IMR-90 (cell line): ENCODE measurements around the gene VEPH1. TPM values are rescaled to one million over a fixed set of nuclear protein-coding genes. Genes with fewer than 3 reads are reported as not detected.
A peak's percentile ranks its signal among the peaks of the same experiment; 100 is the strongest.

Source experiments
- ATAC-seq: fragments of 200-7000 bp; cut with Tn5 transposase; 2 replicates; pipeline ENCODE4 v1.9.1; 2020; ENCODE audit warnings: low read depth, mild to moderate bottlenecking, moderate library complexity
- BruUV-seq: library from RNA; stranded (reverse); fragments of 400-500 nt; replicated peaks from 2 replicates; lab custom pipeline; 2021; lab: Mats Ljungman, UMichigan
- CTCF ChIA-PET: fragments of 300-600 bp; formaldehyde crosslinking; extraction: SDS; loops from one replicate; lab custom pipeline; 2021; ENCODE audit warnings: antibody characterized with exemption; lab: Yijun Ruan, JAX
- POLR2A ChIA-PET: fragments of 300-600 bp; sonication (Branson Sonifier 250); formaldehyde crosslinking; loops from one replicate; lab custom pipeline; 2022; ENCODE audit warnings: antibody characterized with exemption; ENCODE audit not compliant: unreplicated experiment; lab: Charles Lee
- DNase-seq: peaks from one replicate; pipeline ENCODE4 v3.0.0; 2013
- H2AFZ ChIP-seq: replicated peaks from 2 replicates; pipeline ENCODE3; 2013; ENCODE audit warnings: low read length, mild to moderate bottlenecking; ENCODE audit not compliant: poor library complexity
- H2AK5ac ChIP-seq: 2 replicates; pipeline ENCODE4 v1.6.1; 2013; ENCODE audit warnings: low read depth, low read length, inconsistent platforms
- H2AK9ac ChIP-seq: replicated peaks from 2 replicates; pipeline ENCODE3; 2013; ENCODE audit warnings: mild to moderate bottlenecking, low read depth, low read length, moderate library complexity; ENCODE audit not compliant: poor library complexity
- H2BK120ac ChIP-seq: 2 replicates; pipeline ENCODE4 v1.6.1; 2013; ENCODE audit warnings: low read depth, low read length, inconsistent platforms
- H2BK15ac ChIP-seq: 3 replicates; pipeline ENCODE4 v1.6.1; 2013; ENCODE audit warnings: low read depth, low read length, inconsistent platforms
- H2BK20ac ChIP-seq: 2 replicates; pipeline ENCODE4 v1.6.1; 2013; ENCODE audit warnings: low read depth, mild to moderate bottlenecking, inconsistent platforms, low read length, moderate library complexity
- H2BK5ac ChIP-seq: 2 replicates; pipeline ENCODE4 v1.6.1; 2013; ENCODE audit warnings: mild to moderate bottlenecking, low read depth, low read length, inconsistent platforms; ENCODE audit not compliant: poor library complexity, severe bottlenecking
- H3K14ac ChIP-seq: replicated peaks from 2 replicates; pipeline ENCODE4 v1.6.1; 2013; ENCODE audit warnings: low read depth, low read length, inconsistent platforms
- H3K18ac ChIP-seq: 2 replicates; pipeline ENCODE4 v1.6.1; 2013; ENCODE audit warnings: low read depth, low read length, control low read depth
- H3K23ac ChIP-seq: 2 replicates; pipeline ENCODE4 v1.6.1; 2013; ENCODE audit warnings: low read depth, low read length, inconsistent platforms
- H3K27ac ChIP-seq: 2 replicates; pipeline ENCODE4 v1.5.1; 2013; ENCODE audit warnings: mild to moderate bottlenecking, control low read depth, low read length; ENCODE audit not compliant: insufficient read depth
- H3K27me3 ChIP-seq: 2 replicates; pipeline ENCODE4 v1.6.1; 2013; ENCODE audit warnings: low read length; ENCODE audit not compliant: control insufficient read depth, insufficient read depth
- H3K36me3 ChIP-seq: 2 replicates; pipeline ENCODE4 v1.6.1; 2013; ENCODE audit warnings: low read length, mixed read lengths; ENCODE audit not compliant: control insufficient read depth, insufficient read depth
- H3K4ac ChIP-seq: 2 replicates; pipeline ENCODE4 v1.6.1; 2013; ENCODE audit warnings: low read depth, low read length, inconsistent platforms
- H3K4me1 ChIP-seq: 2 replicates; pipeline ENCODE4 v1.6.1; 2013; ENCODE audit warnings: low read length, mixed read lengths; ENCODE audit not compliant: control insufficient read depth, insufficient read depth
- H3K4me2 ChIP-seq: 2 replicates; pipeline ENCODE4 v1.6.1; 2013; ENCODE audit warnings: low read depth, mild to moderate bottlenecking, control low read depth, low read length, moderate library complexity
- H3K4me3 ChIP-seq: 2 replicates; pipeline ENCODE4 v1.5.1; 2013; ENCODE audit warnings: low read depth, mild to moderate bottlenecking, control low read depth, low read length, moderate library complexity; ENCODE audit not compliant: insufficient read depth
- H3K56ac ChIP-seq: 2 replicates; pipeline ENCODE4 v1.6.1; 2013; ENCODE audit warnings: low read length, inconsistent platforms; ENCODE audit not compliant: insufficient read depth; ENCODE audit errors: extremely low read depth
- H3K79me1 ChIP-seq, 2 experiments: 2 replicates each; pipeline ENCODE4 v1.6.1; 2013; ENCODE audit warnings: low read length in 2 of 2, inconsistent platforms in 1 of 2, low read depth in 1 of 2
- H3K9ac ChIP-seq: 2 replicates; pipeline ENCODE4 v1.6.1; 2013; ENCODE audit warnings: low read depth, low read length, control low read depth
- H3K9me1 ChIP-seq: 2 replicates; pipeline ENCODE4 v1.6.1; 2013; ENCODE audit warnings: low read length, inconsistent platforms; ENCODE audit not compliant: insufficient read depth
- H3K9me3 ChIP-seq: 2 replicates; pipeline ENCODE4 v1.6.1; 2013; ENCODE audit warnings: low read length; ENCODE audit not compliant: control insufficient read depth, insufficient read depth
- H4K20me1 ChIP-seq: 2 replicates; pipeline ENCODE4 v1.6.1; 2013; ENCODE audit warnings: low read length, inconsistent platforms; ENCODE audit not compliant: insufficient read depth
- H4K5ac ChIP-seq: 2 replicates; pipeline ENCODE4 v1.6.1; 2013; ENCODE audit warnings: mild to moderate bottlenecking, low read depth, low read length, control low read depth
- H4K8ac ChIP-seq, 2 experiments: 2 replicates each; pipeline ENCODE4 v1.6.1; 2013; ENCODE audit warnings: low read depth in 2 of 2, low read length in 2 of 2, control low read depth in 1 of 2, inconsistent platforms in 1 of 2
- H4K91ac ChIP-seq: 2 replicates; pipeline ENCODE4 v1.6.1; 2013; ENCODE audit warnings: low read depth, low read length, inconsistent platforms; ENCODE audit not compliant: insufficient read depth
- CEBPB ChIP-seq: IDR thresholded peaks from 2 replicates; pipeline ENCODE4 v1.6.1; 2012; ENCODE audit warnings: low read depth, low read length, improper control_type of control experiment
- CHD1 ChIP-seq: IDR thresholded peaks from 2 replicates; pipeline ENCODE4 v1.6.1; 2012; ENCODE audit warnings: low read depth, low read length, improper control_type of control experiment
- FOS ChIP-seq: fragments of 150-350 bp; IDR thresholded peaks from 2 replicates; pipeline ENCODE4 v1.6.1; 2016; ENCODE audit warnings: low read depth, low read length
- POLR2A ChIP-seq: IDR thresholded peaks from 2 replicates; pipeline ENCODE4 v1.6.1; 2012; ENCODE audit warnings: mild to moderate bottlenecking, low read depth, low read length
- RCOR1 ChIP-seq: IDR thresholded peaks from 2 replicates; pipeline ENCODE4 v1.6.1; 2012; ENCODE audit warnings: mild to moderate bottlenecking, low read length, improper control_type of control experiment; ENCODE audit not compliant: insufficient replicate concordance
- WGBS, 2 experiments: methylation state at CpG; one replicate each; pipeline versions ENCODE4 v1.1.5 to v1.1.7; 2013; ENCODE audit warnings: missing lambda C conversion rate in 2 of 2; ENCODE audit not compliant: insufficient read length in 1 of 2; ENCODE audit errors: extremely low coverage in 2 of 2; 5-methylcytosine and 5-hydroxymethylcytosine counted together
- dilution Hi-C: fragments of 300-500 bp; cut with HindIII; formaldehyde crosslinking; loops from one replicate; pipeline ENCODE4 v1.14.3; 2018; ENCODE audit warnings: low sequenced_read_pairs; ENCODE audit not compliant: unreplicated experiment
- in situ Hi-C: fragments of 300-500 bp; cut with MboI; formaldehyde crosslinking; loops from 3 replicates; pipeline ENCODE4 v1.14.3; 2019; ENCODE audit warnings: low sequenced_read_pairs, inconsistent platforms, mixed read lengths
- intact Hi-C: fragments of 100-400 bp; cut with micrococcal nuclease; formaldehyde crosslinking; loops from 2 replicates; pipeline ENCODE4 v1.10.0; 2022
- polyA plus RNA-seq, 3 experiments: library from polyadenylated mRNA; depleted of rRNA; stranded (reverse); fragments of >200 nt; gene quantifications; 2 replicates each; pipeline ENCODE4 v1.2.3, GENCODE V29; 2012; ENCODE audit warnings: low replicate concordance in 1 of 3
- total RNA-seq: library from RNA; depleted of rRNA; stranded (reverse); fragments of >200 nt; gene quantifications from 2 replicates; pipeline ENCODE4 v1.2.3, GENCODE V29; 2012
- TF ChIP-seq, protein P1 (sequence below): fragments of 150-350 bp; IDR thresholded peaks from 2 replicates; pipeline ENCODE4 v1.6.1; 2017; ENCODE audit warnings: mild to moderate bottlenecking, antibody characterized with exemption, low read length, low read depth

VEPH1 gene
- total and polyA plus RNA-seq, 2 of the 4 experiments (the other 2 are of a cell fraction): 30.5 to 130 TPM

DNA sequence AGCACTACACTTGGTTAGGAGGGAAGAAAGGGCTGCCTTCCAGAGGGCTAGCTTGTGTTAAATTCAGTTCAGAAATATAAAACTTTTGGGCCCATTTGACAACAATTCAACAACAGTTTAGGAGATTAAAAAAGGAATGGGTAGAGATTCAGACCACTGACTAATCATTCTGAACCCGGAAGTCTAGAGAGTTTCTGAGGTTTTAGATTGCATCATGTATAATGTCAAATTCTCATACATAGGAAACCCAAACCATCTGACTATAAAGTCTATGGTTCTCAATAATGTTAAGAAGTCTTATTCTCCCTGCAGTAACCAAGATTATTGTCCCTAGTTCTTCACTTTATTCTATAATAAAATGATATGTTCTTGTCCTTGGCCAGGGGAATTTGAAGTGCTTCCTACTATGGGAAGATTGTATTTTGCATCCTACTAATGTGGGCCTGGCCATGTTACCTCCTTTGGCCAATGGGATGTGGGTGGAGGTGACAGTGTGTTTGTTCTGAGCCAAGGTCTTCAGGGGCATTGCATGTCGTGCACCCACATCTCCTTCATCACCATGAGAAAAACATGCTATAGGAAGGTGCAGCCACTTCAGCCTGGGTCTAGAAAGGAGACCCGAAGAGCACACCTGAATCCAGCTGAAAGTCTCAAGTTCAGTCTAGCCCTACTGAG, 276.9 kb downstream of the VEPH1 start:
- POLR2A ChIA-PET: no interaction called here
- H3K36me3 ChIP-seq: no peaks in the 10 kb centered on the region
- H3K4me3 ChIP-seq: no peak overlapping the region
- H3K9ac ChIP-seq: no peak overlapping the region
- H3K14ac ChIP-seq: no peak overlapping the region
- intact Hi-C loops (loop anchor here (5.0 kb wide), 1 partner anchor 91 kb away; no protein-coding TSS in a partner anchor), in situ Hi-C loops (no loop called here), dilution Hi-C loops (no loop called here)
- H3K23ac ChIP-seq: no peak overlapping the region
- no peak overlapping the region for H2AFZ ChIP-seq
- H3K4me2 ChIP-seq: no peak overlapping the region
- H3K18ac ChIP-seq: no peak overlapping the region
- no peak overlapping the region for H2AK9ac ChIP-seq
- no peaks in the 10 kb centered on the region; the same call in 1 of the 2 replicates for H3K4me1 ChIP-seq
- DNase-seq (peak; percentile 34), ATAC-seq (peak; percentile 37; the same call in 1 of the 2 replicates)
- no peak overlapping the region for H2BK20ac ChIP-seq
- no CpG with 5 or more reads among the region's 3 CpGs for WGBS, 2 experiments
- no peaks in the 10 kb centered on the region for H3K9me3 ChIP-seq
- peak overlapping the region; percentile 19; the same call in 1 of the 2 replicates for H3K4ac ChIP-seq
- H4K20me1 ChIP-seq: no peaks in the 10 kb centered on the region
- H4K5ac ChIP-seq: no peak overlapping the region
- no peak overlapping the region for H3K27ac ChIP-seq
- no peak overlapping the region for H2BK15ac ChIP-seq
- H3K79me1 ChIP-seq: no peaks in the 10 kb centered on the region
- no peaks in the 10 kb centered on the region for H3K9me1 ChIP-seq
- H3K27me3 ChIP-seq: no peaks in the 10 kb centered on the region
- no peak overlapping the region; the same call in 1 of the 2 replicates for H4K91ac ChIP-seq
- BruUV-seq: no TSS peak
- no peak overlapping the region for H2BK5ac ChIP-seq
- CTCF ChIA-PET: no interaction called here
- 0 out of 2 replicates have a peak overlapping the region, but pooled peaks have one; percentile 0 for H2BK120ac ChIP-seq
- no peak for TF ChIP-seq FOS
- no peak for TF ChIP-seq RCOR1
- no peak for TF ChIP-seq POLR2A
- TF ChIP-seq CEBPB: peak; percentile 75
- TF ChIP-seq CHD1: no peak
- TF ChIP-seq, protein P1, sequence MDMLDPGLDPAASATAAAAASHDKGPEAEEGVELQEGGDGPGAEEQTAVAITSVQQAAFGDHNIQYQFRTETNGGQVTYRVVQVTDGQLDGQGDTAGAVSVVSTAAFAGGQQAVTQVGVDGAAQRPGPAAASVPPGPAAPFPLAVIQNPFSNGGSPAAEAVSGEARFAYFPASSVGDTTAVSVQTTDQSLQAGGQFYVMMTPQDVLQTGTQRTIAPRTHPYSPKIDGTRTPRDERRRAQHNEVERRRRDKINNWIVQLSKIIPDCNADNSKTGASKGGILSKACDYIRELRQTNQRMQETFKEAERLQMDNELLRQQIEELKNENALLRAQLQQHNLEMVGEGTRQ: no peak
- no peak overlapping the region for H3K56ac ChIP-seq
- 0 out of 4 replicates have a peak overlapping the region, but pooled peaks of 1 of the 2 experiments have one; percentile 35 for H4K8ac ChIP-seq
- H2AK5ac ChIP-seq: peak overlapping the region; percentile 30; the same call in 1 of the 2 replicates
